Hepatic stellate cell (primary cell): ENCODE results near the gene ST6GALNAC3.
"Not testable (repeated sequence)": the region's sequence is repeated elsewhere in the genome, so short reads cannot be mapped to it uniquely, and the experiment has no call there.

ENCODE experiments used
- DNase-seq: peaks from one replicate; pipeline ENCODE4 v3.0.0; 2011; ENCODE audit warnings: low spot score

Gene ST6GALNAC3

GRCh38 chr1:76106719-76107235 lies 32.2 kb downstream of the ST6GALNAC3 start:
- DNase-seq: no peak

- no peak for DNase-seq
These were observed 34.9 kb downstream of the ST6GALNAC3 start for GRCh38 chr1:76109404-76109803.

GRCh38 chr1:76109901-76110560 lies 35.5 kb downstream of the ST6GALNAC3 start:
- DNase-seq: no peak

- DNase-seq: no peak
These were observed 36.1 kb downstream of the ST6GALNAC3 start for GRCh38 chr1:76110666-76111065.

- not testable (repeated sequence) for DNase-seq
These were observed 37.8 kb downstream of the ST6GALNAC3 start for GRCh38 chr1:76112321-76112720.

GRCh38 chr1:76113446-76113845 lies 38.9 kb downstream of the ST6GALNAC3 start:
- DNase-seq: no peak

- DNase-seq: no peak
These were observed 40.6 kb downstream of the ST6GALNAC3 start for GRCh38 chr1:76115171-76115570.

GRCh38 chr1:76121850-76122249 lies 47.3 kb downstream of the ST6GALNAC3 start:
- DNase-seq: no peak

GRCh38 chr1:76122271-76122670 lies 47.7 kb downstream of the ST6GALNAC3 start:
- DNase-seq: no peak

- DNase-seq: not testable (repeated sequence)
These were observed 49.0 kb downstream of the ST6GALNAC3 start for GRCh38 chr1:76123411-76124064.

GRCh38 chr1:76124196-76124595 lies 49.6 kb downstream of the ST6GALNAC3 start:
- DNase-seq: no peak

- DNase-seq: no peak
These were observed 51.1 kb downstream of the ST6GALNAC3 start for GRCh38 chr1:76125473-76126219.

GRCh38 chr1:76128096-76128495 lies 53.5 kb downstream of the ST6GALNAC3 start:
- no peak for DNase-seq

GRCh38 chr1:76129731-76130130 lies 55.2 kb downstream of the ST6GALNAC3 start:
- DNase-seq: no peak

- DNase-seq: no peak
These were observed 56.4 kb downstream of the ST6GALNAC3 start for GRCh38 chr1:76130992-76131391.

- no peak for DNase-seq
These were observed 59.4 kb downstream of the ST6GALNAC3 start for GRCh38 chr1:76133977-76134376.

GRCh38 chr1:76135835-76136234 lies 61.3 kb downstream of the ST6GALNAC3 start:
- DNase-seq: no peak

GRCh38 chr1:76136894-76137293 lies 62.3 kb downstream of the ST6GALNAC3 start:
- no peak for DNase-seq

GRCh38 chr1:76137746-76138145 lies 63.2 kb downstream of the ST6GALNAC3 start:
- DNase-seq: no peak

GRCh38 chr1:76138217-76138616 lies 63.7 kb downstream of the ST6GALNAC3 start:
- DNase-seq: no peak

- DNase-seq: no peak
These were observed 65.7 kb downstream of the ST6GALNAC3 start for GRCh38 chr1:76140227-76140626.

GRCh38 chr1:76141929-76142328 lies 67.4 kb downstream of the ST6GALNAC3 start:
- DNase-seq: no peak
